Measurements from ENCODE around the gene PRADC1.

- no peak for TF ChIP-seq CTCF (IDR thresholded peaks at IDR 0.05)
- TF ChIP-seq POLR2A (IDR thresholded peaks at IDR 0.05), result no peak
Measured at GRCh38 chr2:73243884-73244570, 11.0 kb upstream of the PRADC1 start.

All from prostate gland (tissue), 2 donors.